ENCODE measurements around the gene TSHZ3. TPM values are rescaled to one million over a fixed set of nuclear protein-coding genes. Genes with fewer than 3 reads are reported as not detected.

TSHZ3 gene
- total and polyA plus RNA-seq, 7 donors: 0.53 to 6.7 (median 2.2) TPM

DNA sequence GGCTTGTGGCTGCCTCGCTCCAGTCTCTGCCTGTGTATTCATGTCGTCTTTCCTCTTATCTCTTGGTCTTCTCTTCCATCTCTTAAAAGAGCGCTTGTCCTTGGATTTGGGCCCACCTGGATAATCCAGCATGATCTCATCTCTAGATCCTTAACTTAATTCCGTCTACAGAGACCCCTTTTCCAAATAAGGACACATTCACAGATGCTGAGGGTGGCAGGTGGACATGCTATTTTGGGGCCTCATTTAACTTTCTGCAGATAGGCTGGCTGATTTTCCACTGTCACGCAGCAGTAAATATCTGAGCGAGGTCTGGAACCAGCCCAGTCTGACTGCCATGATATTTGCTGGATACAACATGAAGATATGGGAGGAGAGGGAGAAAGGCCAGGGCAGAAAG is 41.5 kb upstream of the TSHZ3 start:
- no peak overlapping the region for H3K27ac ChIP-seq
- WGBS, 3 donors: 59 to 70% (median 69%) methylated on average over 6 of the region's 6 CpGs
- no peaks in the 10 kb centered on the region for H3K36me3 ChIP-seq (ENCODE audit: insufficient read depth in 1 of 2, low read depth in 1 of 2)
- intact Hi-C loops (cut with DNase I): no loop called here
- ATAC-seq (no peak), DNase-seq (no peak)
- H3K4me1 ChIP-seq: no peaks in the 10 kb centered on the region
- H3K9me3 ChIP-seq: no peaks in the 10 kb centered on the region
- H3K27me3 ChIP-seq (ENCODE audit: insufficient read depth in 3 of 3, low read length in 2 of 3): no peaks in the 10 kb centered on the region
- H3K4me3 ChIP-seq: no peak overlapping the region
- TF ChIP-seq, protein P1, sequence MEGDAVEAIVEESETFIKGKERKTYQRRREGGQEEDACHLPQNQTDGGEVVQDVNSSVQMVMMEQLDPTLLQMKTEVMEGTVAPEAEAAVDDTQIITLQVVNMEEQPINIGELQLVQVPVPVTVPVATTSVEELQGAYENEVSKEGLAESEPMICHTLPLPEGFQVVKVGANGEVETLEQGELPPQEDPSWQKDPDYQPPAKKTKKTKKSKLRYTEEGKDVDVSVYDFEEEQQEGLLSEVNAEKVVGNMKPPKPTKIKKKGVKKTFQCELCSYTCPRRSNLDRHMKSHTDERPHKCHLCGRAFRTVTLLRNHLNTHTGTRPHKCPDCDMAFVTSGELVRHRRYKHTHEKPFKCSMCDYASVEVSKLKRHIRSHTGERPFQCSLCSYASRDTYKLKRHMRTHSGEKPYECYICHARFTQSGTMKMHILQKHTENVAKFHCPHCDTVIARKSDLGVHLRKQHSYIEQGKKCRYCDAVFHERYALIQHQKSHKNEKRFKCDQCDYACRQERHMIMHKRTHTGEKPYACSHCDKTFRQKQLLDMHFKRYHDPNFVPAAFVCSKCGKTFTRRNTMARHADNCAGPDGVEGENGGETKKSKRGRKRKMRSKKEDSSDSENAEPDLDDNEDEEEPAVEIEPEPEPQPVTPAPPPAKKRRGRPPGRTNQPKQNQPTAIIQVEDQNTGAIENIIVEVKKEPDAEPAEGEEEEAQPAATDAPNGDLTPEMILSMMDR (IDR thresholded peaks at IDR 0.05): no peak

DNA sequence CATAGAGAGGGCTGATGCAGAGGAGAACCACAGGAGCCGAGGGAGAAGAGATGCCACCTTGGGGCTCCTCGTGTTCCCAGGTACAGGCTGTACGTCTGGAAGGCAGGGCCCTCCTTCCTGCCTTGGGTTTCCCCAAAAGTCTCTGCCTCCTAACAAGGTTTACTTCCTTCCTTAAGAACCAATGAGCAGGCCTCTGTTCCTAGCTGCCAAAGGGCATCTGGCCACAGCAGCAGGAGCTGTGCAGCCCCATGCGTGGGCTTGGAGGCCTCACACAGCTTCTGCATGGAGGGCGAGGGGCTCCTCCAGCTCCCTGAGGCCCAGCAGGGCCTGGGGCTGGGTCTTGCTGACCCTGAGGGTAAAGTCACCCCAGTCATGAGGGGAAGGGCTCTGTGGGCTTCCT is 40.6 kb upstream of the TSHZ3 start:
- ATAC-seq (no peak), DNase-seq (no peak)
- no peak overlapping the region for H3K4me3 ChIP-seq
- no peak overlapping the region for H3K27ac ChIP-seq
- TF ChIP-seq, protein P1 (IDR thresholded peaks at IDR 0.05): no peak
- WGBS, 3 donors: 91 to 97% (median 91%) methylated on average over 5 of the region's 5 CpGs
- H3K36me3 ChIP-seq (ENCODE audit: insufficient read depth in 1 of 2, low read depth in 1 of 2): no peaks in the 10 kb centered on the region
- intact Hi-C loops (cut with DNase I): no loop called here
- no peaks in the 10 kb centered on the region for H3K27me3 ChIP-seq (ENCODE audit: insufficient read depth in 3 of 3, low read length in 2 of 3)
- no peaks in the 10 kb centered on the region for H3K9me3 ChIP-seq
- H3K4me1 ChIP-seq: no peaks in the 10 kb centered on the region

DNA sequence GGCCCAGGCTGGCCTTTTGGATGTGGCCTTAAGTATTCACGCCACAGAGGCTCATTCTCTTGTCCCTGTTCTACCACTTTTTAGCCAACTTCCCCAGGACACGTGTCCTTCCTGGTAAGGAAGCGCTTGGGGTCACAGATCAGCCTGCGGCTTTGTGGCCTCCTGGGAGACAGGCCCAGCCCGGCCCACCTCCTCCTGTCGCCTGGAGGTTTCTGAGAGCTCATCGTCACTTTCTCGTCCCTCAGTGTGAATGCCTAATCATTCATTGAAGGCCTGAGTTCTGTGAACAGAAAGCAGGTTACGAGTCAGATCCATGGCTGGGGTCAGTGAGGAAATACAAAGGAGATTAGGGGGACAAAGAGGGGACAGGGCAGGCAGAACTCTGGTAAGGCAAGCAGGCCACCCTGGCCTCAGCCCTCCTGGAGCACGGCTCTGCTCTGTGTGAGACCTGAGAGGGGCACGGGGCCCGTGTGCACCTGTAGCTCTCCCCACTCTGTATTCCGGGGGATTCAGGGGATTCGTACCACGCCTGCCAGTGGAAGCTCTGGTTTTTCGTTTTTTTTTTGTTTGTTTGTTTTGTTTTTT is 38.6 kb upstream of the TSHZ3 start:
- intact Hi-C loops (cut with DNase I): no loop called here
- ATAC-seq (no peak), DNase-seq (no peak)
- Histone ChIP-seq H3K36me3 (ENCODE audit: insufficient read depth in 1 of 2, low read depth in 1 of 2) (no peaks in the 10 kb centered on the region), H3K4me3 (no peak overlapping the region), H3K9me3 (no peaks in the 10 kb centered on the region), H3K27ac (no peak overlapping the region), H3K4me1 (no peaks in the 10 kb centered on the region), H3K27me3 (ENCODE audit: insufficient read depth in 3 of 3, low read length in 2 of 3) (peaks cover 0 to 4% (median 0%) of the 10 kb centered on the region in 3 donors)
- TF ChIP-seq, protein P1 (IDR thresholded peaks at IDR 0.05): no peak
- 77 to 81% (median 79%) methylated on average over 16 of the region's 16 CpGs for WGBS, 3 donors

DNA sequence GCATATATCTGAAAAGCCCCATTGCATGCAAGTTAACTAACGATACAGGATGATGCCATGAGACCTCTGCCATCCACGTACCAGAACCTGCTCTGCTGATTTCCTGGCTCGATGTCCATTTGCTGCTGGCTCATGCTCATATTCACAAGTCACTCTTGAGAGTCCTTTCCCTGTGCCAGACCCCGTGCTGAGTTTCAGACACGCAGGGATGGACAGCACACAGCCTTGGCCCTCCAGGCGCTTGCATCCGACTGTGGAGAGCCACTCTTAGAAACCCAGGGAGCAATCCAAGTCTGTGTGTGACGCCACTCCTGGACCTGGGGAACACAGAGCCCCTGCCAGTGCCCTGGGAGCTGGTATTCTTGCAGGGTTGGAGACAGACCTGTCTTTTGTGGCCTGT is 37.6 kb upstream of the TSHZ3 start:
- DNase-seq: no peak
- no peaks in the 10 kb centered on the region for H3K9me3 ChIP-seq
- TF ChIP-seq, protein P1 (IDR thresholded peaks at IDR 0.05): no peak
- WGBS, 3 donors: 33 to 56% (median 39%) methylated on average over 8 of the region's 8 CpGs
- intact Hi-C loops (cut with DNase I): no loop called here
- no peak for ATAC-seq
- no peak overlapping the region for H3K4me3 ChIP-seq
- peaks cover 0 to 4% (median 0%) of the 10 kb centered on the region in 3 donors for H3K27me3 ChIP-seq (ENCODE audit: insufficient read depth in 3 of 3, low read length in 2 of 3)
- no peak overlapping the region for H3K27ac ChIP-seq
- H3K4me1 ChIP-seq: no peaks in the 10 kb centered on the region
- no peaks in the 10 kb centered on the region for H3K36me3 ChIP-seq (ENCODE audit: insufficient read depth in 1 of 2, low read depth in 1 of 2)

DNA sequence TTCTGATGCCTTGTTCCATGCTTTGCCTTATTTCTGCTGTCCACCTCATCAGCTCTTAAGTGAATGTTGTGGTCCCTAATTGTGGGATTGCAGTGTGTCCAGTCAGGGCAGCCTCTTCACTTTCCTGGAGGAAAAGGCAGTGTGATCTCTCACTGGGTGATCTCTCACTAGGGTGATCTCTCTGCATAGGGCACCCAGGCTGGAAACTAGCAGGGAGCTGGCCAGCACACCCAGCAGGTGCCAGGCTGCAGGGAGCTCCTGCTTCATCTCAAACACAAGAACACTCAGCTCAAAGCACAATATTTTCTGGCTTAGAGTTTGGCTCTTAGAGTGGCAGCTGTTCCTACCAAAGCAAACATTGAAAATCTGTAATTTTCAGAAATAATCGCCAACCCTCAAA is 36.5 kb upstream of the TSHZ3 start:
- no peaks in the 10 kb centered on the region for H3K9me3 ChIP-seq
- H3K27me3 ChIP-seq (ENCODE audit: insufficient read depth in 3 of 3, low read length in 2 of 3): peaks cover 0 to 4% (median 2%) of the 10 kb centered on the region in 3 donors
- DNase-seq (no peak), ATAC-seq (no peak)
- 17 to 41% (median 36%) methylated on average over 1 of the region's 1 CpG for WGBS, 3 donors
- no peak overlapping the region for H3K27ac ChIP-seq
- H3K4me3 ChIP-seq: no peak overlapping the region
- intact Hi-C loops (cut with DNase I): no loop called here
- no peaks in the 10 kb centered on the region for H3K4me1 ChIP-seq
- H3K36me3 ChIP-seq (ENCODE audit: insufficient read depth in 1 of 2, low read depth in 1 of 2): no peaks in the 10 kb centered on the region
- TF ChIP-seq, protein P1 (IDR thresholded peaks at IDR 0.05): no peak

Data from psoas muscle (tissue), 8 donors.